Measurements from ENCODE around the gene NPEPL1. TPM values are rescaled to one million over a fixed set of nuclear protein-coding genes. Genes with fewer than 3 reads are reported as not detected.

NPEPL1 gene
- total and polyA plus RNA-seq, 2 donors (not counting 3 experiments of a cell fraction or from before 2014, with no cell fraction given) = 22.5 to 40.8 TPM

DNA sequence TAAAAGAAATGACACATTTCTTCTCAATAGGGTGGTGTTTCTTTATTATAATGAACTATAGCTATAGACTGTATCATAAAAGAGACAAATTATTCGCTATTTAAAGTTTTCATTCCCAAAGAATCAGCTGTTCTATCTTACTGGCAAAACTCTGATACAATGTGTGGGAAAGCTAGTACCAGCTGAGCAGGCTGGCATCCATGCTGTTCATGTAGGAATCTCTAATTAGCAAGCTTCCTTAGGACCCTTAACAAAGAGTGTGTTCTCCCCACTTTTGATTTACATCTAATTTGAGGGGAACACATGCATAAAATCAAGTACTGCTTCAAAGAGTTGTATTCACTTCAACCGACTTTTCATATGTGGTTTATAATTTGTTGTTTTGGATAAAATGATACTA, 28.3 kb upstream of the NPEPL1 start:
- FAIRE-seq = no peak
- Histone ChIP-seq H3K27me3 (ENCODE audit: control insufficient read depth in 2 of 2, insufficient read depth in 2 of 2, low read length in 2 of 2) (no peaks in the 10 kb centered on the region), H3K36me3 (ENCODE audit: control insufficient read depth in 2 of 2, extremely low read depth in 1 of 2, insufficient read depth in 2 of 2, low read length in 2 of 2) (peaks cover 12 to 18% of the 10 kb centered on the region in 2 experiments), H3K27ac (ENCODE audit: insufficient read depth, low read depth, low read length) (no peak overlapping the region), H3K4me2 (ENCODE audit: insufficient read depth, low read length) (no peak overlapping the region), H3K9me1 (replicated peaks; ENCODE audit: control insufficient read depth, extremely low read depth, insufficient read depth, low read length) (no peaks in the 10 kb centered on the region), H3K79me2 (ENCODE audit: control insufficient read depth, insufficient read depth, low read length) (peaks cover 69% of the 10 kb centered on the region), H4K20me1 (replicated peaks; ENCODE audit: control insufficient read depth, extremely low read depth, insufficient read depth, low read length) (no peaks in the 10 kb centered on the region), H3K4me1 (ENCODE audit: control insufficient read depth, extremely low read depth, insufficient read depth, low read length) (peaks cover 24% of the 10 kb centered on the region), H3K4me3 (replicated peaks in 1 of 3; ENCODE audit: insufficient read depth in 1 of 3, low read depth in 1 of 3, low read length in 3 of 3) (no peak overlapping the region), H3K9ac (replicated peaks; ENCODE audit: extremely low read depth, insufficient read depth, low read length) (no peak overlapping the region), H3K9me3 (replicated peaks; ENCODE audit: control insufficient read depth, insufficient read depth, low read length) (no peaks in the 10 kb centered on the region), H2AFZ (ENCODE audit: low read depth, low read length) (no peak overlapping the region)
- intact Hi-C loops (cut with micrococcal nuclease) = no loop called here
- dilution Hi-C loops (cut with MboI; ENCODE audit: extremely low pct_ligation_motif_present, low sequenced_read_pairs) = loop anchor here (25.0 kb wide), 1 partner anchor 427 kb away; the partner anchor contains the start of gene ANKRD60
- POLR2A ChIA-PET = no interaction called here
- no peak for DNase-seq (ENCODE audit: low read depth, low spot score)
- CTCF ChIA-PET = interaction anchor here (0.8 to 1.1 kb wide), 3 partner anchors 12 to 183 kb away, joined by 3 read pairs; partner anchors contain the start of gene STX16
- BruUV-seq (replicated peaks) = no TSS peak
- TF ChIP-seq MYC (IDR thresholded peaks at IDR 0.05; ENCODE audit: low read depth, low read length) (no peak), JUN (IDR thresholded peaks at IDR 0.05; ENCODE audit: borderline replicate concordance, insufficient read depth, insufficient read length, low read depth) (no peak), POLR2A (IDR thresholded peaks at IDR 0.05; ENCODE audit: low read depth, low read length) (no peak), GATA2 (IDR thresholded peaks at IDR 0.05; ENCODE audit: insufficient read depth, insufficient read length, low read depth, low read length) (no peak), FOS (IDR thresholded peaks at IDR 0.05; ENCODE audit: borderline replicate concordance, insufficient read depth, low read length) (no peak)

DNA sequence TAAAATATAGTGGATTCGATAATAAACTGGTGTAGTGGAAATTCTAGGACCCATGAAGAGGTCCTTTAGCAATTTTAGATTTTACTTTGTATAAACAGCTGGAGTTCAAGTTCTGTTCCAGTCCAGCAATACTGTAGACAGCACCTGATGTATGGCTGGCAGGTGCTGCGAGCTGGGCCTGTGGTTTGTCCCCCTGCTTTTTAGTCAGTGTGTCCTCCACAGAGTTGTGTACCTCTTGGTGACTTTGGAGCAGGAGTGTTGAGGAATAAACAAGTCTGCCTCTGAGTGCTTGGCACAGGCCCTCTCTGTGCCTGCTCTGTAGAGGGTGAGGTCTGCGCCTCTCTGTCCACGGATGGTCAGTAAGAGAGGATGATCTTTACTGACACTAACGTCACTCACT, 27.7 kb upstream of the NPEPL1 start:
- POLR2A ChIA-PET = no interaction called here
- TF ChIP-seq POLR2A (IDR thresholded peaks at IDR 0.05; ENCODE audit: low read depth, low read length) (no peak), MYC (IDR thresholded peaks at IDR 0.05; ENCODE audit: low read depth, low read length) (no peak), FOS (IDR thresholded peaks at IDR 0.05; ENCODE audit: borderline replicate concordance, insufficient read depth, low read length) (no peak), JUN (IDR thresholded peaks at IDR 0.05; ENCODE audit: borderline replicate concordance, insufficient read depth, insufficient read length, low read depth) (no peak), EZH2 (IDR thresholded peaks at IDR 0.05; ENCODE audit: borderline replicate concordance, low read depth, low read length, severe bottlenecking) (no peak), GATA2 (IDR thresholded peaks at IDR 0.05; ENCODE audit: insufficient read depth, insufficient read length, low read depth, low read length) (no peak), MAX (IDR thresholded peaks at IDR 0.05; ENCODE audit: insufficient read depth, insufficient read length) (no peak), POLR2AphosphoS5 (IDR thresholded peaks at IDR 0.05; ENCODE audit: insufficient read depth, low read depth, low read length) (no peak)
- TF ChIP-seq, protein P1, sequence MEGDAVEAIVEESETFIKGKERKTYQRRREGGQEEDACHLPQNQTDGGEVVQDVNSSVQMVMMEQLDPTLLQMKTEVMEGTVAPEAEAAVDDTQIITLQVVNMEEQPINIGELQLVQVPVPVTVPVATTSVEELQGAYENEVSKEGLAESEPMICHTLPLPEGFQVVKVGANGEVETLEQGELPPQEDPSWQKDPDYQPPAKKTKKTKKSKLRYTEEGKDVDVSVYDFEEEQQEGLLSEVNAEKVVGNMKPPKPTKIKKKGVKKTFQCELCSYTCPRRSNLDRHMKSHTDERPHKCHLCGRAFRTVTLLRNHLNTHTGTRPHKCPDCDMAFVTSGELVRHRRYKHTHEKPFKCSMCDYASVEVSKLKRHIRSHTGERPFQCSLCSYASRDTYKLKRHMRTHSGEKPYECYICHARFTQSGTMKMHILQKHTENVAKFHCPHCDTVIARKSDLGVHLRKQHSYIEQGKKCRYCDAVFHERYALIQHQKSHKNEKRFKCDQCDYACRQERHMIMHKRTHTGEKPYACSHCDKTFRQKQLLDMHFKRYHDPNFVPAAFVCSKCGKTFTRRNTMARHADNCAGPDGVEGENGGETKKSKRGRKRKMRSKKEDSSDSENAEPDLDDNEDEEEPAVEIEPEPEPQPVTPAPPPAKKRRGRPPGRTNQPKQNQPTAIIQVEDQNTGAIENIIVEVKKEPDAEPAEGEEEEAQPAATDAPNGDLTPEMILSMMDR (IDR thresholded peaks at IDR 0.05; ENCODE audit: extremely low read depth in 1 of 2, insufficient read depth in 1 of 2, low read depth in 1 of 2, low read length in 2 of 2) = no peak

More for the DNA sequence above, 27.7 kb upstream of the NPEPL1 start:
- H3K27ac ChIP-seq (ENCODE audit: insufficient read depth, low read depth, low read length) = no peak overlapping the region
- CTCF ChIA-PET = interaction anchor here (0.8 to 1.1 kb wide), 2 partner anchors 14 to 183 kb away, joined by 3 read pairs; partner anchors contain the start of gene STX16
- DNase-seq (ENCODE audit: low read depth, low spot score) = no peak
- H3K4me3 ChIP-seq (replicated peaks in 1 of 3; ENCODE audit: insufficient read depth in 1 of 3, low read depth in 1 of 3, low read length in 3 of 3) = no peak overlapping the region
- no peaks in the 10 kb centered on the region for H3K9me3 ChIP-seq (replicated peaks; ENCODE audit: control insufficient read depth, insufficient read depth, low read length)
- no peaks in the 10 kb centered on the region for H3K27me3 ChIP-seq (ENCODE audit: control insufficient read depth in 2 of 2, insufficient read depth in 2 of 2, low read length in 2 of 2)
- peaks cover 14 to 19% of the 10 kb centered on the region in 2 experiments for H3K36me3 ChIP-seq (ENCODE audit: control insufficient read depth in 2 of 2, extremely low read depth in 1 of 2, insufficient read depth in 2 of 2, low read length in 2 of 2)
- H3K9ac ChIP-seq (replicated peaks; ENCODE audit: extremely low read depth, insufficient read depth, low read length) = no peak overlapping the region
- H3K4me2 ChIP-seq (ENCODE audit: insufficient read depth, low read length) = no peak overlapping the region
- peaks cover 18% of the 10 kb centered on the region for H3K4me1 ChIP-seq (ENCODE audit: control insufficient read depth, extremely low read depth, insufficient read depth, low read length)
- H2AFZ ChIP-seq (ENCODE audit: low read depth, low read length) = no peak overlapping the region
- no peaks in the 10 kb centered on the region for H3K9me1 ChIP-seq (replicated peaks; ENCODE audit: control insufficient read depth, extremely low read depth, insufficient read depth, low read length)
- dilution Hi-C loops (cut with MboI; ENCODE audit: extremely low pct_ligation_motif_present, low sequenced_read_pairs) (loop anchor here (25.0 kb wide), 1 partner anchor 428 kb away; the partner anchor contains the start of gene ANKRD60), intact Hi-C loops (cut with micrococcal nuclease) (no loop called here)
- no peaks in the 10 kb centered on the region for H4K20me1 ChIP-seq (replicated peaks; ENCODE audit: control insufficient read depth, extremely low read depth, insufficient read depth, low read length)
- no peak for FAIRE-seq
- H3K79me2 ChIP-seq (ENCODE audit: control insufficient read depth, insufficient read depth, low read length) = peaks cover 64% of the 10 kb centered on the region
- BruUV-seq (replicated peaks) = no TSS peak

All from endothelial cell of umbilical vein (primary cell).